HEK293T (cell line): ENCODE data around the gene HIRIP3.

ENCODE experiments used
- ARNT ChIP-seq: fragments of 450-650 bp; IDR thresholded peaks from 2 replicates; pipeline ENCODE4 v1.6.1; 2017; ENCODE audit warnings: mild to moderate bottlenecking
- BHLHE40 ChIP-seq: fragments of 450-650 bp; IDR thresholded peaks from 2 replicates; pipeline ENCODE4 v1.6.1; 2016; ENCODE audit warnings: mild to moderate bottlenecking, moderate library complexity, borderline replicate concordance
- CTBP1 ChIP-seq: fragments of 450-650 bp; IDR thresholded peaks from 2 replicates; pipeline ENCODE4 v1.6.1; 2016; ENCODE audit warnings: borderline replicate concordance
- FOXA1 ChIP-seq: fragments of 450-650 bp; IDR thresholded peaks from 2 replicates; pipeline ENCODE4 v1.6.1; 2016; ENCODE audit warnings: mild to moderate bottlenecking
- FOXK2 ChIP-seq: fragments of 450-650 bp; IDR thresholded peaks from 2 replicates; pipeline ENCODE4 v1.6.1; 2016; ENCODE audit warnings: mild to moderate bottlenecking
- FOXM1 ChIP-seq: fragments of 450-650 bp; IDR thresholded peaks from 2 replicates; pipeline ENCODE4 v1.6.1; 2017; ENCODE audit warnings: mild to moderate bottlenecking, borderline replicate concordance
- L3MBTL2 ChIP-seq: fragments of 450-650 bp; conservative IDR thresholded peaks from 2 replicates; pipeline ENCODE4 v1.6.1; 2016; ENCODE audit warnings: mild to moderate bottlenecking
- LEF1 ChIP-seq: fragments of 450-650 bp; IDR thresholded peaks from 2 replicates; pipeline ENCODE4 v1.6.1; 2017; ENCODE audit warnings: mild to moderate bottlenecking, borderline replicate concordance
- NFRKB ChIP-seq: fragments of 450-650 bp; IDR thresholded peaks from 2 replicates; pipeline ENCODE4 v1.6.1; 2016; ENCODE audit warnings: mild to moderate bottlenecking, moderate library complexity
- PKNOX1 ChIP-seq: fragments of 450-650 bp; IDR thresholded peaks from 2 replicates; pipeline ENCODE4 v1.6.1; 2016
- SP1 ChIP-seq: fragments of 450-650 bp; IDR thresholded peaks from 2 replicates; pipeline ENCODE4 v1.6.1; 2017
- SUZ12 ChIP-seq: fragments of 450-650 bp; IDR thresholded peaks from 2 replicates; pipeline ENCODE4 v1.6.1; 2016; ENCODE audit warnings: mild to moderate bottlenecking
- TARDBP ChIP-seq: fragments of 450-650 bp; IDR thresholded peaks from 2 replicates; pipeline ENCODE4 v1.6.1; 2016

- TF ChIP-seq FOXK2 = no peak
- no peak for TF ChIP-seq L3MBTL2
- TF ChIP-seq BHLHE40 = no peak
- no peak for TF ChIP-seq SP1
- no peak for TF ChIP-seq PKNOX1
- no peak for TF ChIP-seq NFRKB
- no peak for TF ChIP-seq ARNT
- TF ChIP-seq SUZ12 = no peak
- TF ChIP-seq CTBP1 = no peak
- no peak for TF ChIP-seq TARDBP
- TF ChIP-seq FOXM1 = no peak
- no peak for TF ChIP-seq LEF1
- TF ChIP-seq FOXA1 = no peak
Measured at GRCh38 chr16:30009085-30009862, 13.9 kb upstream of the HIRIP3 start.
